T-helper 1 cell (primary cell): ENCODE measurements around the gene CELF5.
"Not testable (repeated sequence)": the region's sequence is repeated elsewhere in the genome, so short reads cannot be mapped to it uniquely, and the experiment has no call there.

Experiments used
- DNase-seq, 5 donors: peaks; one replicate each; pipeline ENCODE4 v3.0.0-alpha.2; 2012 to 2020

The CELF5 gene

GRCh38 chr19:3295581-3295980 lies 71.1 kb downstream of the CELF5 start:
- no peak for DNase-seq

GRCh38 chr19:3296034-3296433 lies 71.6 kb downstream of the CELF5 start:
- DNase-seq, result no peak

GRCh38 chr19:3296446-3296845 lies 72.0 kb downstream of the CELF5 start:
- DNase-seq, result no peak

GRCh38 chr19:3298853-3299449 lies 74.5 kb downstream of the CELF5 start:
- no peak for DNase-seq

GRCh38 chr19:3300566-3300965 lies 76.1 kb downstream of the CELF5 start:
- DNase-seq, result not testable (repeated sequence)

GRCh38 chr19:3302755-3303154 lies 78.3 kb downstream of the CELF5 start:
- no peak for DNase-seq

- peak; percentile 47 to 77 (median 64) for DNase-seq
Measured at GRCh38 chr19:3304871-3305423, 80.5 kb downstream of the CELF5 start.

- DNase-seq, result no peak
Measured at GRCh38 chr19:3309724-3310123, 85.3 kb downstream of the CELF5 start.

- no peak for DNase-seq
Measured at GRCh38 chr19:3310280-3310679, 85.8 kb downstream of the CELF5 start.

- no peak for DNase-seq
Measured at GRCh38 chr19:3310711-3311110, 86.2 kb downstream of the CELF5 start.

- no peak for DNase-seq
Measured at GRCh38 chr19:3313199-3313575, 88.7 kb downstream of the CELF5 start.

- no peak for DNase-seq
Measured at GRCh38 chr19:3314962-3315675, 90.7 kb downstream of the CELF5 start.

- no peak for DNase-seq
Measured at GRCh38 chr19:3315676-3315973, 91.2 kb downstream of the CELF5 start.

GRCh38 chr19:3316132-3316648 lies 91.7 kb downstream of the CELF5 start:
- no peak for DNase-seq

GRCh38 chr19:3316659-3317207 lies 92.3 kb downstream of the CELF5 start:
- no peak for DNase-seq

GRCh38 chr19:3319643-3320353 lies 95.3 kb downstream of the CELF5 start:
- no peak for DNase-seq

GRCh38 chr19:3320354-3320670 lies 95.9 kb downstream of the CELF5 start:
- no peak for DNase-seq

- no peak for DNase-seq
Measured at GRCh38 chr19:3320853-3321252, 96.4 kb downstream of the CELF5 start.

- DNase-seq, result no peak
Measured at GRCh38 chr19:3321696-3322095, 97.2 kb downstream of the CELF5 start.

GRCh38 chr19:3322199-3322978 lies 97.9 kb downstream of the CELF5 start:
- no peak for DNase-seq

GRCh38 chr19:3323026-3323425 lies 98.6 kb downstream of the CELF5 start:
- no peak for DNase-seq

- DNase-seq, result no peak
Measured at GRCh38 chr19:3323658-3324057, 99.2 kb downstream of the CELF5 start.

GRCh38 chr19:3324405-3324856 lies 100.0 kb downstream of the CELF5 start:
- DNase-seq, result peak; percentile 26 to 70 (median 56)
